A549 (cell line): ENCODE data around the gene ELAVL4.

Source experiments
- CTCF ChIP-seq: fragments of >200 bp; sonication (Bioruptor Twin); formaldehyde crosslinking; IDR thresholded peaks from 3 replicates; pipeline ENCODE4 v1.5.1; 2016
- HES2 ChIP-seq: fragments of >200 bp; sonication (Bioruptor Twin); formaldehyde crosslinking; IDR thresholded peaks from 2 replicates; pipeline ENCODE4 v1.6.1; 2016
- HOXA7 ChIP-seq: fragments of 250-450 bp; sonication (Bioruptor Pico); IDR thresholded peaks from 2 replicates; pipeline ENCODE4 v1.5.0; 2020; ENCODE audit warnings: mild to moderate bottlenecking, moderate library complexity
- JUN ChIP-seq, 2 experiments: fragments of >200 bp; sonication (Bioruptor Twin); formaldehyde crosslinking; IDR thresholded peaks; 2 replicates in 1 of 2; 3 replicates in 1 of 2; pipeline ENCODE4 v1.6.1; 2016 to 2017
- POLR2AphosphoS2 ChIP-seq: conservative IDR thresholded peaks from 2 replicates; pipeline ENCODE4 v1.6.1; 2012; ENCODE audit warnings: low read length, improper control_type of control experiment, inconsistent platforms
- USF2 ChIP-seq: fragments of 450-650 bp; IDR thresholded peaks from 2 replicates; pipeline ENCODE4 v1.6.1; 2014; ENCODE audit warnings: antibody characterized with exemption
- ZNF302 ChIP-seq: fragments of 250-450 bp; sonication (Bioruptor Pico); IDR thresholded peaks from 2 replicates; pipeline ENCODE4 v1.9.0; 2021; ENCODE audit warnings: inconsistent platforms, mild to moderate bottlenecking, moderate library complexity

GRCh38 chr1:50084389-50084788 lies 24.3 kb upstream of the ELAVL4 start:
- TF ChIP-seq CTCF (no peak), ZNF302 (CRISPR knock-in tag) (no peak), HES2 (no peak), HOXA7 (CRISPR knock-in tag) (no peak), POLR2AphosphoS2 (no peak), JUN (IDR thresholded peaks at IDR 0.05) (no peak), USF2 (no peak)
